H1 (cell line): ENCODE results near the gene STRIT1. TPM values are rescaled to one million over a fixed set of nuclear protein-coding genes. Genes with fewer than 3 reads are reported as not detected.

Source experiments
- CTCF ChIA-PET: fragments of 300-600 bp; sonication (Branson Sonifier 250); formaldehyde crosslinking; loops from one replicate; lab custom pipeline; 2021; ENCODE audit not compliant: partially characterized antibody; lab: Charles Lee
- POLR2A ChIA-PET: fragments of 300-600 bp; sonication (Branson Sonifier 250); formaldehyde crosslinking; loops from one replicate; lab custom pipeline; 2021; ENCODE audit warnings: inconsistent platforms; ENCODE audit not compliant: partially characterized antibody; lab: Charles Lee
- DNase-seq, 2 experiments: peaks; one replicate each; pipeline versions ENCODE4 v3.0.0 to v3.0.0-alpha.2; 2010 to 2022; ENCODE audit warnings: low spot score in 2 of 2, low read depth in 1 of 2, mixed read lengths in 1 of 2
- FAIRE-seq: peaks from 2 replicates; lab custom pipeline; 2011; peaks lifted over from hg19 to GRCh38; lab: Jason Lieb, UNC
- H2AFZ ChIP-seq: 2 replicates; pipeline ENCODE4 v1.8.1; 2012; ENCODE audit warnings: low read length, inconsistent platforms
- H2AK5ac ChIP-seq: 2 replicates; pipeline ENCODE4 v1.6.1; 2013; ENCODE audit warnings: low read depth, low read length
- H2BK120ac ChIP-seq: replicated peaks from 2 replicates; pipeline ENCODE3; 2013; ENCODE audit warnings: low read depth, low read length, inconsistent platforms
- H2BK12ac ChIP-seq: 2 replicates; pipeline ENCODE4 v1.6.1; 2013; ENCODE audit warnings: low read depth, low read length
- H2BK15ac ChIP-seq: 2 replicates; pipeline ENCODE4 v1.6.1; 2013; ENCODE audit warnings: low read length
- H2BK20ac ChIP-seq: 2 replicates; pipeline ENCODE4 v1.6.1; 2013; ENCODE audit warnings: low read length
- H2BK5ac ChIP-seq: 2 replicates; pipeline ENCODE4 v1.6.1; 2013; ENCODE audit warnings: low read depth, low read length
- H3K14ac ChIP-seq: 2 replicates; pipeline ENCODE4 v1.6.1; 2013; ENCODE audit warnings: inconsistent platforms; ENCODE audit not compliant: insufficient read length
- H3K18ac ChIP-seq: 2 replicates; pipeline ENCODE4 v1.6.1; 2013; ENCODE audit warnings: low read length; ENCODE audit errors: extremely low read depth
- H3K23ac ChIP-seq: 2 replicates; pipeline ENCODE4 v1.6.1; 2013; ENCODE audit warnings: inconsistent platforms; ENCODE audit not compliant: insufficient read length
- H3K23me2 ChIP-seq: 2 replicates; pipeline ENCODE4 v1.6.1; 2013; ENCODE audit warnings: low read depth, low read length
- H3K27ac ChIP-seq: 2 replicates; pipeline ENCODE4 v1.6.1; 2011; ENCODE audit warnings: low read depth, low read length, inconsistent platforms
- H3K27me3 ChIP-seq, 4 experiments: replicated peaks in 1 of 4; 1 replicate in 1 of 4; 2 replicates in 3 of 4; pipeline versions ENCODE4 v1.6.1 to v1.8.1; 2011 to 2013; ENCODE audit warnings: low read length in 3 of 4, mild to moderate bottlenecking in 3 of 4, inconsistent platforms in 2 of 4, mixed read lengths in 2 of 4, moderate library complexity in 1 of 4; ENCODE audit not compliant: control insufficient read depth in 3 of 4, insufficient read depth in 3 of 4; ENCODE audit errors: extremely low read depth in 1 of 4
- H3K36me3 ChIP-seq, 4 experiments: 2 replicates each; pipeline versions ENCODE4 v1.6.1 to v1.8.1; 2011 to 2013; ENCODE audit warnings: mild to moderate bottlenecking in 4 of 4, low read length in 3 of 4, moderate library complexity in 2 of 4, control low read depth in 1 of 4, inconsistent platforms in 1 of 4; ENCODE audit not compliant: insufficient read depth in 4 of 4, control insufficient read depth in 2 of 4
- H3K4ac ChIP-seq: replicated peaks from 2 replicates; pipeline ENCODE3; 2013; ENCODE audit warnings: low read length, low read depth, mixed read lengths, inconsistent platforms; ENCODE audit not compliant: insufficient read length
- H3K4me1 ChIP-seq, 4 experiments: replicated peaks in 1 of 4; 1 replicate in 1 of 4; 2 replicates in 3 of 4; pipeline versions ENCODE4 v1.6.1 to v1.8.1; 2011 to 2013; ENCODE audit warnings: low read length in 3 of 4, inconsistent platforms in 2 of 4, mixed read lengths in 1 of 4; ENCODE audit not compliant: insufficient read depth in 4 of 4, control insufficient read depth in 3 of 4
- H3K4me2 ChIP-seq, 2 experiments: 2 replicates each; pipeline versions ENCODE4 v1.6.1 to v1.8.1; 2011 to 2013; ENCODE audit warnings: low read depth in 2 of 2, low read length in 2 of 2, control low read depth in 1 of 2, inconsistent platforms in 1 of 2, mild to moderate bottlenecking in 1 of 2; ENCODE audit not compliant: insufficient read depth in 1 of 2
- H3K4me3 ChIP-seq, 4 experiments: fragments of 200-600, 300-600 bp in 1 of 4; sonication (generic), shearing (Covaris generic), sonication (Bioruptor Twin) in 1 of 4; 2 replicates each; pipeline versions ENCODE4 v1.5.1 to v1.8.1; 2011 to 2016; ENCODE audit warnings: low read length in 4 of 4, low read depth in 3 of 4, control low read depth in 2 of 4, inconsistent platforms in 2 of 4, mild to moderate bottlenecking in 2 of 4, mixed read lengths in 1 of 4, moderate library complexity in 1 of 4; ENCODE audit not compliant: insufficient read depth in 2 of 4; ENCODE audit errors: extremely low read depth in 1 of 4
- H3K56ac ChIP-seq: replicated peaks from 2 replicates; pipeline ENCODE3; 2013; ENCODE audit warnings: low read depth, mild to moderate bottlenecking, mixed read lengths, low read length, inconsistent platforms; ENCODE audit not compliant: insufficient read length
- H3K79me1 ChIP-seq: 2 replicates; pipeline ENCODE4 v1.6.1; 2013; ENCODE audit warnings: low read depth, low read length, control low read depth
- H3K79me2 ChIP-seq, 2 experiments: 2 replicates each; pipeline versions ENCODE4 v1.6.1 to v1.8.1; 2012 to 2013; ENCODE audit warnings: low read length in 2 of 2, mild to moderate bottlenecking in 2 of 2, inconsistent platforms in 1 of 2; ENCODE audit not compliant: insufficient read depth in 2 of 2, control insufficient read depth in 1 of 2
- H3K9ac ChIP-seq, 4 experiments: replicated peaks in 1 of 4; 1 replicate in 1 of 4; 2 replicates in 3 of 4; pipeline versions ENCODE4 v1.6.1 to v1.8.1; 2011 to 2013; ENCODE audit warnings: low read depth in 3 of 4, low read length in 3 of 4, control low read depth in 2 of 4, mild to moderate bottlenecking in 2 of 4, moderate library complexity in 2 of 4, inconsistent platforms in 1 of 4; ENCODE audit errors: extremely low read depth in 1 of 4
- H3K9me3 ChIP-seq, 2 experiments: 2 replicates each; pipeline versions ENCODE4 v1.6.1 to v1.8.1; 2012 to 2013; ENCODE audit warnings: mild to moderate bottlenecking in 2 of 2, moderate library complexity in 2 of 2, control low read depth in 1 of 2, inconsistent platforms in 1 of 2, low read depth in 1 of 2, low read length in 1 of 2, mixed read lengths in 1 of 2; ENCODE audit not compliant: insufficient read depth in 2 of 2
- H4K20me1 ChIP-seq, 2 experiments: replicated peaks in 1 of 2; 2 replicates each; pipeline versions ENCODE3 to v1.8.1; 2011 to 2013; ENCODE audit warnings: inconsistent platforms in 2 of 2, low read length in 2 of 2, mild to moderate bottlenecking in 1 of 2; ENCODE audit not compliant: insufficient read depth in 2 of 2, control insufficient read depth in 1 of 2
- H4K5ac ChIP-seq: 2 replicates; pipeline ENCODE4 v1.6.1; 2013; ENCODE audit warnings: low read length, low read depth, mixed read lengths, inconsistent platforms; ENCODE audit not compliant: insufficient read length
- H4K8ac ChIP-seq: 2 replicates; pipeline ENCODE4 v1.8.0; 2013; ENCODE audit warnings: mild to moderate bottlenecking, moderate library complexity, low read length, inconsistent platforms; ENCODE audit not compliant: insufficient read depth; ENCODE audit errors: extremely low read depth
- H4K91ac ChIP-seq: replicated peaks from 2 replicates; pipeline ENCODE3; 2013; ENCODE audit warnings: low read length, mixed read lengths, inconsistent platforms; ENCODE audit not compliant: insufficient read length
- EGR1 ChIP-seq: IDR thresholded peaks from 2 replicates; pipeline ENCODE4 v1.6.1; 2011; ENCODE audit warnings: low read depth, low read length, borderline replicate concordance
- SIX5 ChIP-seq: IDR thresholded peaks from 2 replicates; pipeline ENCODE4 v1.6.1; 2011; ENCODE audit warnings: mild to moderate bottlenecking, low read depth, low read length
- SP2 ChIP-seq: IDR thresholded peaks from 2 replicates; pipeline ENCODE4 v1.6.1; 2012; ENCODE audit warnings: mild to moderate bottlenecking, low read length, inconsistent platforms
- WGBS, 2 experiments: shearing (Covaris generic) in 1 of 2; methylation state at CpG; one replicate each; pipeline versions ENCODE4 v1.1.6 to v1.1.7; 2013 to 2015; ENCODE audit warnings: low lambda C conversion rate in 2 of 2, mixed read lengths in 2 of 2, inconsistent platforms in 1 of 2, low coverage in 1 of 2, missing lambda C conversion rate in 1 of 2; ENCODE audit not compliant: insufficient replicate concordance in 2 of 2, insufficient coverage in 1 of 2, insufficient read length in 1 of 2; ENCODE audit errors: extremely low coverage in 1 of 2, missing lambda C conversion rate in 1 of 2; 5-methylcytosine and 5-hydroxymethylcytosine counted together
- polyA plus RNA-seq, 7 experiments: library from polyadenylated mRNA; depleted of rRNA in 3 of 7; stranded (reverse) in 5 of 7; unstranded in 2 of 7; fragments of >200 nt in 5 of 7; fragments of 200-250 nt in 2 of 7; gene quantifications; 1 replicate in 5 of 7; 2 replicates in 1 of 7; 4 replicates in 1 of 7; pipeline versions ENCODE4 v1.2.1 to v1.2.3, GENCODE V29; 2011 to 2013; ENCODE audit warnings: missing spikeins in 2 of 7, mixed read lengths in 2 of 7
- total RNA-seq: library from RNA; stranded (reverse); fragmentation: NEBNext Ultra II Directional; extraction: Animal tissue kit (Norgen Biotek cat#: 25700); gene quantifications from 2 replicates; pipeline ENCODE4 v1.2.1, GENCODE V29; 2021

The STRIT1 gene
- total and polyA plus RNA-seq, 2 of the 8 experiments (the other 6 are each of a cell fraction or from before 2014, with no cell fraction given) = 0.15 to 0.47 TPM

DNA sequence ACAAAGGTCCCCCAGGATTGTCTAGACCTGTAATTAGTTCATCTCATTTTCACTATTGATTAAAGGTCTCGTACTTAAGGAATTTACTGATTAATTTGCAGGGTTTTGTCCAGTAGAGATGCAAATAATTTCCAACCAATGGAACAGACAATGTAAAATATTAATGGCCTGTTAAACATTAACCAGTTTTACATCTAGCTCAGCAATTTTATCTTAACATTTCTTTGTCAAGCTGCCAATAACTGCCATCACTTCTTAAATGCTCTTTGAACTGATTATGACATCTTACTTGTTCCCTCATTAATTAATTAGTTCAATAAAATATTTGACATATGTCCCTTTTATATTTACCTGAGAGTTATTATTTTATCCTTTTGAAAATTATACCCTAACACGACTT lies 9.4 kb upstream of the STRIT1 start:
- POLR2A ChIA-PET = no interaction called here
- Histone ChIP-seq H2BK120ac (no peak overlapping the region), H2AFZ (no peak overlapping the region), H3K9me3 (no peaks in the 10 kb centered on the region), H3K14ac (no peak overlapping the region), H2AK5ac (no peak overlapping the region), H2BK20ac (no peak overlapping the region), H3K4me1 (no peaks in the 10 kb centered on the region), H3K79me1 (no peaks in the 10 kb centered on the region), H3K9ac (no peak overlapping the region), H3K27ac (no peak overlapping the region), H3K4me2 (no peak overlapping the region), H3K79me2 (no peaks in the 10 kb centered on the region), H3K36me3 (no peaks in the 10 kb centered on the region), H4K5ac (no peak overlapping the region), H4K8ac (no peak overlapping the region), H2BK12ac (no peak overlapping the region), H3K27me3 (no peaks in the 10 kb centered on the region), H3K4me3 (no peak overlapping the region), H3K4ac (no peak overlapping the region), H4K20me1 (no peaks in the 10 kb centered on the region), H3K56ac (no peak overlapping the region), H3K23ac (no peak overlapping the region), H2BK15ac (no peak overlapping the region), H2BK5ac (no peak overlapping the region), H4K91ac (no peak overlapping the region), H3K18ac (no peak overlapping the region), H3K23me2 (no peaks in the 10 kb centered on the region)
- FAIRE-seq (no peak), DNase-seq (no peak)
- CTCF ChIA-PET = interaction anchor here (0.9 to 1.8 kb wide), 4 partner anchors 15 to 350 kb away, joined by 3 to 4 read pairs (median 4); no protein-coding TSS in a partner anchor
- 86% methylated on average over 2 of the region's 2 CpGs; no CpG with 5 or more reads in 1 of the 2 experiments for whole genome bisulfite sequencing, 2 experiments
- no peak for TF ChIP-seq SP2
- no peak for TF ChIP-seq EGR1
- TF ChIP-seq SIX5 = no peak
